HTERT RPE-1 (cell line): ENCODE measurements around the gene PLK4.

Experiments
- in situ Hi-C: fragments of 300-500 bp; cut with MboI; formaldehyde crosslinking; loops from 4 replicates; pipeline ENCODE4 v1.14.3; 2020; ENCODE audit warnings: low sequenced_read_pairs

PLK4 gene

GRCh38 chr4:127880763-127881562, at the start of gene PLK4:
Gene PLK4 (plus strand): TSS chr4:127880893. CDS start chr4:127881135, 242 bp downstream.
- in situ Hi-C loops: no loop called here

- in situ Hi-C loops: no loop called here
Observed at GRCh38 chr4:127832585-127832984, 48.1 kb upstream of the PLK4 start.

- in situ Hi-C loops: no loop called here
Observed at GRCh38 chr4:127843704-127844600, 36.7 kb upstream of the PLK4 start.

GRCh38 chr4:127844601-127845116, 36.0 kb upstream of the PLK4 start:
- in situ Hi-C loops: no loop called here

- in situ Hi-C loops: no loop called here
Observed at GRCh38 chr4:127846061-127846460, 34.6 kb upstream of the PLK4 start.

- in situ Hi-C loops: no loop called here
Observed at GRCh38 chr4:127846765-127847164, 33.9 kb upstream of the PLK4 start.

GRCh38 chr4:127849505-127850234, 31.0 kb upstream of the PLK4 start:
- in situ Hi-C loops: no loop called here

GRCh38 chr4:127852661-127853060, 28.0 kb upstream of the PLK4 start:
- in situ Hi-C loops: no loop called here

- in situ Hi-C loops: no loop called here
Observed at GRCh38 chr4:127856196-127856812, 24.4 kb upstream of the PLK4 start.

- in situ Hi-C loops: no loop called here
Observed at GRCh38 chr4:127856813-127857447, 23.8 kb upstream of the PLK4 start.

- in situ Hi-C loops: no loop called here
Observed at GRCh38 chr4:127857641-127858040, 23.1 kb upstream of the PLK4 start.

- in situ Hi-C loops: no loop called here
Observed at GRCh38 chr4:127868196-127868595, 12.5 kb upstream of the PLK4 start.

GRCh38 chr4:127870281-127870680, 10.4 kb upstream of the PLK4 start:
- in situ Hi-C loops: no loop called here

GRCh38 chr4:127870688-127871087, 10.0 kb upstream of the PLK4 start:
- in situ Hi-C loops: no loop called here

- in situ Hi-C loops: no loop called here
Observed at GRCh38 chr4:127875791-127876190, 4.9 kb upstream of the PLK4 start.

- in situ Hi-C loops: no loop called here
Observed at GRCh38 chr4:127881563-127881864, 821 bp downstream of the PLK4 start.

GRCh38 chr4:127888559-127888958, 7.9 kb downstream of the PLK4 start:
- in situ Hi-C loops: no loop called here

GRCh38 chr4:127889903-127890302, 9.2 kb downstream of the PLK4 start:
- in situ Hi-C loops: no loop called here

GRCh38 chr4:127896069-127896468, 15.4 kb downstream of the PLK4 start:
- in situ Hi-C loops: no loop called here

- in situ Hi-C loops: no loop called here
Observed at GRCh38 chr4:127896528-127896927, 15.8 kb downstream of the PLK4 start.
